ENCODE data around the gene COQ10B. TPM values are rescaled to one million over a fixed set of nuclear protein-coding genes. Genes with fewer than 3 reads are reported as not detected.
"Not testable (repeated sequence)": the region's sequence is repeated elsewhere in the genome, so short reads cannot be mapped to it uniquely, and the experiment has no call there.

COQ10B gene
- total RNA-seq, 1 donor from 2014 or later = 10.4 TPM

- H3K36me3 ChIP-seq (ENCODE audit: control insufficient read depth in 3 of 3, insufficient read depth in 3 of 3, low read length in 3 of 3) = peaks cover 26 to 42% (median 41%) of the 10 kb centered on the region in 3 donors
- no peaks in the 10 kb centered on the region for H3K9me3 ChIP-seq (ENCODE audit: control insufficient read depth in 3 of 3, low read length in 3 of 3)
- no peaks in the 10 kb centered on the region for H3K4me1 ChIP-seq (ENCODE audit: control insufficient read depth in 3 of 3, insufficient read depth in 3 of 3, low read length in 3 of 3)
- H3K27me3 ChIP-seq (ENCODE audit: control insufficient read depth in 3 of 3, insufficient read depth in 3 of 3, low read length in 3 of 3) = no peaks in the 10 kb centered on the region
- no peak overlapping the region for H3K9ac ChIP-seq (ENCODE audit: low read depth in 1 of 3, low read length in 3 of 3)
- H3K27ac ChIP-seq (ENCODE audit: low read depth, low read length) = no peak overlapping the region
- H3K4me3 ChIP-seq (ENCODE audit: low read length in 3 of 3) = no peak overlapping the region
These were observed 18.8 kb downstream of the COQ10B start for GRCh38 chr2:197472166-197472565.

DNA sequence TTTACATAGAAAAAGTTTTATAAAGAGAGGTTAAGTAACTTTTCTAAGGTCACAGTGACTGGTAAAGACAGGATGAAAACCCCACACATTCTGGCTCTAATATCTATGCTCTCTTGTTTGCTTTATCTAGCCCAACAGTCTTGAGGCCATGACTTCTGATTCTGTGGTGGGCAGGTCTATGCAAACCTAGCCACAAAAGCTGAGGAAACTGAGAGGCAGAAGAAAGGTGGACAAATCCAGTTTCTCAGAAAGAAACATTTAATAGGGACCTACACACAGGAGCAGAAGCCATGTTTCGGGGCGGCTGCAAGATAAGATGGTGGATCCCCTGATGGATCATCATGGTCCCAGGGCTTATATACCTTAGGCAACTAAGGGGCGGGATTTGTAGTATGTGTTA lies 24.4 kb downstream of the COQ10B start:
- Histone ChIP-seq H3K9ac (ENCODE audit: low read depth in 1 of 3, low read length in 3 of 3) (no peak overlapping the region), H3K36me3 (ENCODE audit: control insufficient read depth in 3 of 3, insufficient read depth in 3 of 3, low read length in 3 of 3) (peaks cover 20 to 43% (median 32%) of the 10 kb centered on the region in 3 donors), H3K27ac (ENCODE audit: low read depth, low read length) (no peak overlapping the region), H3K4me3 (ENCODE audit: low read length in 3 of 3) (no peak overlapping the region), H3K4me1 (ENCODE audit: control insufficient read depth in 3 of 3, insufficient read depth in 3 of 3, low read length in 3 of 3) (peaks cover 0 to 4% (median 0%) of the 10 kb centered on the region in 3 donors), H3K9me3 (ENCODE audit: control insufficient read depth in 3 of 3, low read length in 3 of 3) (no peaks in the 10 kb centered on the region), H3K27me3 (ENCODE audit: control insufficient read depth in 3 of 3, insufficient read depth in 3 of 3, low read length in 3 of 3) (no peaks in the 10 kb centered on the region)

GRCh38 chr2:197480165-197481036 lies 27.0 kb downstream of the COQ10B start:
- H3K4me1 ChIP-seq (ENCODE audit: control insufficient read depth in 3 of 3, insufficient read depth in 3 of 3, low read length in 3 of 3) = peaks cover 0 to 4% (median 0%) of the 10 kb centered on the region in 3 donors
- H3K27me3 ChIP-seq (ENCODE audit: control insufficient read depth in 3 of 3, insufficient read depth in 3 of 3, low read length in 3 of 3) = no peaks in the 10 kb centered on the region
- no peaks in the 10 kb centered on the region for H3K9me3 ChIP-seq (ENCODE audit: control insufficient read depth in 3 of 3, low read length in 3 of 3)
- no peak overlapping the region for H3K4me3 ChIP-seq (ENCODE audit: low read length in 3 of 3)
- peaks cover 14 to 24% (median 23%) of the 10 kb centered on the region in 3 donors for H3K36me3 ChIP-seq (ENCODE audit: control insufficient read depth in 3 of 3, insufficient read depth in 3 of 3, low read length in 3 of 3)
- H3K9ac ChIP-seq (ENCODE audit: low read depth in 1 of 3, low read length in 3 of 3) = no peak overlapping the region
- H3K27ac ChIP-seq (ENCODE audit: low read depth, low read length) = no peak overlapping the region

- not testable (repeated sequence) for H3K9me3 ChIP-seq (ENCODE audit: control insufficient read depth in 3 of 3, low read length in 3 of 3); H3K27ac ChIP-seq (ENCODE audit: low read depth, low read length); H3K27me3 ChIP-seq (ENCODE audit: control insufficient read depth in 3 of 3, insufficient read depth in 3 of 3, low read length in 3 of 3); H3K4me3 ChIP-seq (ENCODE audit: low read length in 3 of 3); H3K4me1 ChIP-seq (ENCODE audit: control insufficient read depth in 3 of 3, insufficient read depth in 3 of 3, low read length in 3 of 3); H3K9ac ChIP-seq (ENCODE audit: low read depth in 1 of 3, low read length in 3 of 3)
- H3K36me3 ChIP-seq (ENCODE audit: control insufficient read depth in 3 of 3, insufficient read depth in 3 of 3, low read length in 3 of 3) = peaks cover 22 to 44% (median 36%) of the 10 kb centered on the region in 3 donors
These were observed 30.9 kb downstream of the COQ10B start for GRCh38 chr2:197484248-197484647.

DNA sequence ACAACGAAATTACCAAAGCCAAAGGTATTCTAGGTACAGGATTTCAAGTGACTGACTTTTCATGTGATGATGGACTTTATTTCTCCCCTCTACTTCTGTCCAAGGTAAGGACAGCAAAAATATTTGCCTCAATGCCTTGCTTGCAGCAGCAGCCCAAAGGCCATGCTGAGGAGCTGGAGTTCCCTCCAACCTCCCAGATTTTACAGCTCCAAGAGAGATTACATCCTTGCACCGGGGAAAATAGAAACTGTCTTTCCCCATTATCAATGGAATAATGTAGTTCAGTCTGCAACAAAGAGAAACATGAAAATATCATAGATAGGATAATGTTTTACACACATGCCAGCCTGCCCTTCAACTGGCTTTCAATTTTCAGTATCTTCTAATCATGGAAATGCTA lies 32.8 kb downstream of the COQ10B start:
- Histone ChIP-seq H3K27ac (ENCODE audit: low read depth, low read length) (no peak overlapping the region), H3K36me3 (ENCODE audit: control insufficient read depth in 3 of 3, insufficient read depth in 3 of 3, low read length in 3 of 3) (peaks cover 35 to 49% (median 43%) of the 10 kb centered on the region in 3 donors)

GRCh38 chr2:197487385-197487784 lies 34.0 kb downstream of the COQ10B start:
- H3K36me3 ChIP-seq (ENCODE audit: control insufficient read depth in 3 of 3, insufficient read depth in 3 of 3, low read length in 3 of 3) = peaks cover 45 to 61% (median 52%) of the 10 kb centered on the region in 3 donors
- H3K4me3 ChIP-seq (ENCODE audit: low read length in 3 of 3) = no peak overlapping the region
- H3K4me1 ChIP-seq (ENCODE audit: control insufficient read depth in 3 of 3, insufficient read depth in 3 of 3, low read length in 3 of 3) = no peaks in the 10 kb centered on the region
- H3K9ac ChIP-seq (ENCODE audit: low read depth in 1 of 3, low read length in 3 of 3) = no peak overlapping the region
- no peak overlapping the region for H3K27ac ChIP-seq (ENCODE audit: low read depth, low read length)
- H3K27me3 ChIP-seq (ENCODE audit: control insufficient read depth in 3 of 3, insufficient read depth in 3 of 3, low read length in 3 of 3) = no peaks in the 10 kb centered on the region
- no peaks in the 10 kb centered on the region for H3K9me3 ChIP-seq (ENCODE audit: control insufficient read depth in 3 of 3, low read length in 3 of 3)

More for the DNA sequence above, 32.8 kb downstream of the COQ10B start:
- no peak overlapping the region for H3K4me3 ChIP-seq (ENCODE audit: low read length in 3 of 3)
- H3K9me3 ChIP-seq (ENCODE audit: control insufficient read depth in 3 of 3, low read length in 3 of 3) = no peaks in the 10 kb centered on the region
- no peaks in the 10 kb centered on the region for H3K4me1 ChIP-seq (ENCODE audit: control insufficient read depth in 3 of 3, insufficient read depth in 3 of 3, low read length in 3 of 3)
- no peaks in the 10 kb centered on the region for H3K27me3 ChIP-seq (ENCODE audit: control insufficient read depth in 3 of 3, insufficient read depth in 3 of 3, low read length in 3 of 3)
- no peak overlapping the region for H3K9ac ChIP-seq (ENCODE audit: low read depth in 1 of 3, low read length in 3 of 3)

- Histone ChIP-seq H3K4me1 (ENCODE audit: control insufficient read depth in 3 of 3, insufficient read depth in 3 of 3, low read length in 3 of 3) (peaks cover 16 to 32% (median 22%) of the 10 kb centered on the region in 3 donors), H3K27ac (ENCODE audit: low read depth, low read length) (no peak overlapping the region), H3K9me3 (ENCODE audit: control insufficient read depth in 3 of 3, low read length in 3 of 3) (no peaks in the 10 kb centered on the region), H3K9ac (ENCODE audit: low read depth in 1 of 3, low read length in 3 of 3) (no peak overlapping the region), H3K27me3 (ENCODE audit: control insufficient read depth in 3 of 3, insufficient read depth in 3 of 3, low read length in 3 of 3) (no peaks in the 10 kb centered on the region), H3K4me3 (ENCODE audit: low read length in 3 of 3) (no peak overlapping the region), H3K36me3 (ENCODE audit: control insufficient read depth in 3 of 3, insufficient read depth in 3 of 3, low read length in 3 of 3) (peaks cover 37 to 60% (median 57%) of the 10 kb centered on the region in 3 donors)
These were observed 42.2 kb downstream of the COQ10B start for GRCh38 chr2:197495433-197496134.

GRCh38 chr2:197496695-197497094 lies 43.3 kb downstream of the COQ10B start:
- H3K4me3 ChIP-seq (ENCODE audit: low read length in 3 of 3) = no peak overlapping the region
- no peak overlapping the region for H3K9ac ChIP-seq (ENCODE audit: low read depth in 1 of 3, low read length in 3 of 3)
- no peak overlapping the region for H3K27ac ChIP-seq (ENCODE audit: low read depth, low read length)
- no peaks in the 10 kb centered on the region for H3K9me3 ChIP-seq (ENCODE audit: control insufficient read depth in 3 of 3, low read length in 3 of 3)
- H3K4me1 ChIP-seq (ENCODE audit: control insufficient read depth in 3 of 3, insufficient read depth in 3 of 3, low read length in 3 of 3) = peaks cover 24 to 40% (median 28%) of the 10 kb centered on the region in 3 donors
- no peaks in the 10 kb centered on the region for H3K27me3 ChIP-seq (ENCODE audit: control insufficient read depth in 3 of 3, insufficient read depth in 3 of 3, low read length in 3 of 3)
- H3K36me3 ChIP-seq (ENCODE audit: control insufficient read depth in 3 of 3, insufficient read depth in 3 of 3, low read length in 3 of 3) = peaks cover 28 to 51% (median 50%) of the 10 kb centered on the region in 3 donors

GRCh38 chr2:197497326-197497725 lies 44.0 kb downstream of the COQ10B start:
- Histone ChIP-seq H3K9me3 (ENCODE audit: control insufficient read depth in 3 of 3, low read length in 3 of 3) (no peaks in the 10 kb centered on the region), H3K9ac (ENCODE audit: low read depth in 1 of 3, low read length in 3 of 3) (peak overlapping the region in 1 of 3 donors; percentile 7), H3K36me3 (ENCODE audit: control insufficient read depth in 3 of 3, insufficient read depth in 3 of 3, low read length in 3 of 3) (peaks cover 22 to 48% (median 45%) of the 10 kb centered on the region in 3 donors), H3K4me3 (ENCODE audit: low read length in 3 of 3) (no peak overlapping the region), H3K27me3 (ENCODE audit: control insufficient read depth in 3 of 3, insufficient read depth in 3 of 3, low read length in 3 of 3) (no peaks in the 10 kb centered on the region), H3K27ac (ENCODE audit: low read depth, low read length) (no peak overlapping the region), H3K4me1 (ENCODE audit: control insufficient read depth in 3 of 3, insufficient read depth in 3 of 3, low read length in 3 of 3) (peaks cover 30 to 46% (median 34%) of the 10 kb centered on the region in 3 donors)
